Hypothalamus (tissue), 51 donors: ENCODE results near the gene CDC26.
A peak's percentile ranks its signal among the peaks of the same experiment; 100 is the strongest.
"Not testable (repeated sequence)": the region's sequence is repeated elsewhere in the genome, so short reads cannot be mapped to it uniquely, and the experiment has no call there.

Experiments used
- DNase-seq, 51 donors: peaks; one replicate each; lab custom pipeline; 2025; lab: John Stamatoyannopoulos, UW

Gene CDC26

GRCh38 chr9:113296247-113296646 is 20.9 kb upstream of the CDC26 start:
- DNase-seq = not testable (repeated sequence)

GRCh38 chr9:113293285-113293878 is 18.0 kb upstream of the CDC26 start:
- no peak for DNase-seq

- DNase-seq = no peak
Measured at GRCh38 chr9:113290052-113290607, 14.8 kb upstream of the CDC26 start.

GRCh38 chr9:113289091-113289490 is 13.7 kb upstream of the CDC26 start:
- no peak for DNase-seq

GRCh38 chr9:113281356-113281755 is 6.0 kb upstream of the CDC26 start:
- no peak for DNase-seq

GRCh38 chr9:113278840-113279239 is 3.5 kb upstream of the CDC26 start:
- no peak for DNase-seq

GRCh38 chr9:113274474-113275156 is 757 bp downstream of the CDC26 start:
- peak in 4 of 51 donors; percentile 12 to 66 (median 36) for DNase-seq

GRCh38 chr9:113269871-113270270 is 5.5 kb downstream of the CDC26 start:
- no peak for DNase-seq

GRCh38 chr9:113269355-113269754 is 6.0 kb downstream of the CDC26 start:
- no peak for DNase-seq

- no peak for DNase-seq
Measured at GRCh38 chr9:113267911-113268566, 7.3 kb downstream of the CDC26 start.

- no peak for DNase-seq
Measured at GRCh38 chr9:113266174-113266573, 9.2 kb downstream of the CDC26 start.

- no peak for DNase-seq
Measured at GRCh38 chr9:113261917-113262671, 13.3 kb downstream of the CDC26 start.

- DNase-seq = no peak
Measured at GRCh38 chr9:113258282-113258681, 17.1 kb downstream of the CDC26 start.

- no peak for DNase-seq
Measured at GRCh38 chr9:113257863-113258262, 17.5 kb downstream of the CDC26 start.

GRCh38 chr9:113255438-113255837 is 19.9 kb downstream of the CDC26 start:
- peak in 1 of 51 donors; percentile 0 for DNase-seq

- no peak for DNase-seq
Measured at GRCh38 chr9:113254991-113255390, 20.4 kb downstream of the CDC26 start.

- no peak for DNase-seq
Measured at GRCh38 chr9:113250807-113251206, 24.6 kb downstream of the CDC26 start.

- DNase-seq = not testable (repeated sequence)
Measured at GRCh38 chr9:113249661-113250060, 25.7 kb downstream of the CDC26 start.

GRCh38 chr9:113247640-113248039 is 27.7 kb downstream of the CDC26 start:
- DNase-seq = no peak

GRCh38 chr9:113246928-113247327 is 28.4 kb downstream of the CDC26 start:
- DNase-seq = no peak

GRCh38 chr9:113245894-113246293 is 29.5 kb downstream of the CDC26 start:
- DNase-seq = no peak
